HG03432 (cell line): ENCODE measurements around the gene MPDZ.

ENCODE experiments used
- ATAC-seq: cut with Tn5 transposase; IDR thresholded peaks from one replicate; pipeline ENCODE4 v1.9.1; 2021; ENCODE audit warnings: mild to moderate bottlenecking, moderate library complexity; ENCODE audit not compliant: unreplicated experiment

MPDZ gene

DNA sequence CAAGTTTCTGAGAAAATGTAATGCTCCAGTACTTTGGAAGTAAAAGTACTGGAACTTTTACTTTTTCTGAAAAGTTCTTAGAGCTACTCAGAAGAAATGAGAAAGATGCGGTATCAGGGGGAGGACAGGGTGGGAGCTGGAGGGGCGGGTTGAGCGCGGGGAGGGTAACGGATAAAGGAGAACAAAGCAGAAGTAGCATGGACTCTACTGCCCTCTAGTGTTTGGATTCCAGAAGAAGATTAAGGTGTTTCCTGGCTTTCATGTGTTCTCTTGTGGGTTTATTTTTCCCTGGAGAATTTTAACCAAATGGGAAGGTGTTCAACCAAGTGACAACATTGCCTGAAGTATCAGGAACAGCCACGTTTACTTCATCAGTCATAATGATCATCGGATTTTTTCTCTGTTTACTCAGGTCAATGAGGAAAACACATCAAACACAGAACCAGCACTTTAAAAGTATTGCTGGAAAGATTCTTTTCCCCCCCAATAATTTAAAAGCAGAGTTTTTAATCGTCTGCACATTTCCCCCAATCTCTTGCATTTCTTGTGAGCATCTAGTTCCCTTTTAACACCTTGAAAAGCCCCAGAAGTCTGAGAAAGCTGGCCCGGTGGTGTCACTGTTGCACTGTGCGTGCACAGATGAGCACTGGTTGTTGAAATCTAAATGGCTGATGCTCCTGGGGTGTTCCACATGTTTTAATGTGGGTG, 190.6 kb downstream of the MPDZ start:
- ATAC-seq, result no peak

DNA sequence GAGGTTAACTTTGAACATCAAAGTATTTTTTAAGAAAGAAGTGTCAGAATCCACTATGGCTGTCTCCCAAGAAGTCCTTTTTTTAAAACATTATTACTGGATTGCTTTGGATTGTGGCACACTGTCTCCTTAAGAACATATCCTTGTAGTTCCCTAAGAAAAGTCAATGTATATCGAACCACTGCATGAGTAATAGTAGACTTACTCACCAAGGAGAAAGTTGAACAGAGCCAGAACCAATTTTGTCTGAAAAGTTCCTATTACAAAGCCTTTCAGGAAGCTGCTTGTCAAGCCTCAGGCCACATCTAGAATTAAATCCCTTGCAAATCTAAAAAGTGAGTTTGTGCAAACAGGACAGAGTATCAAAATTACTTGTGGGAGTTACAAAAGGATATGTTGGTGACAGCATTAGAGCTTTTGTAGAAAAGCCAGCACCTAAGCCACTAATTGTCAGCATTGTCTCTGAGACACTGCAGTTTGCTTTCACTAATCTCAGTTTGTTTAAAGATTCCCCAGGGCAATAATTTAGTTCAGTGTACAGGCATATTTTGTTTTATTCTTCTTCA, 195.4 kb downstream of the MPDZ start:
- no peak for ATAC-seq

- ATAC-seq, result no peak
Observed at GRCh38 chr9:13083366-13083765, 196.1 kb downstream of the MPDZ start.

GRCh38 chr9:13082796-13083195, 196.7 kb downstream of the MPDZ start:
- no peak for ATAC-seq

- no peak for ATAC-seq
Observed at GRCh38 chr9:13078164-13078563, 201.3 kb downstream of the MPDZ start.

- ATAC-seq, result no peak
Observed at GRCh38 chr9:13076616-13077015, 202.9 kb downstream of the MPDZ start.

- no peak for ATAC-seq
Observed at GRCh38 chr9:13071921-13072320, 207.6 kb downstream of the MPDZ start.

- ATAC-seq, result no peak
Observed at GRCh38 chr9:13070612-13071595, 208.6 kb downstream of the MPDZ start.

DNA sequence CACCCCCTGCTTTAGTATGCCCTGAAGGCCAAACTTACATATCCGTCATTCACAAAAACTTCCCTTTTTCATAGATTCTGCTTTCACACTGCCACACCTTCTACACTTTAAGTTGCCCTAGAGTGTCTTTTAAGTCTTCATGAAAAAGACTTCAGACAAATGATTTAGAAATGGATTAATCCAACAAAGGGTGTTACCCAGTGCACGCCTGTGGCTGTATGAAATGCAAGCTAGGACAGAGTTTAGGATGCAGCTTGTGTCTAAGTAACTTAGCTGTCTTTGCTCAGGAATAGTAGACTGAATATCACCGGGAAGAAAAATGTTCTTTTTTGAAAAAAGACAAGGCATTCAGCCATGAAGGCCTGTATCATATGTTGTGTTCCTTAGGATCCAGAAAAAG, 210.0 kb downstream of the MPDZ start:
- ATAC-seq, result no peak

DNA sequence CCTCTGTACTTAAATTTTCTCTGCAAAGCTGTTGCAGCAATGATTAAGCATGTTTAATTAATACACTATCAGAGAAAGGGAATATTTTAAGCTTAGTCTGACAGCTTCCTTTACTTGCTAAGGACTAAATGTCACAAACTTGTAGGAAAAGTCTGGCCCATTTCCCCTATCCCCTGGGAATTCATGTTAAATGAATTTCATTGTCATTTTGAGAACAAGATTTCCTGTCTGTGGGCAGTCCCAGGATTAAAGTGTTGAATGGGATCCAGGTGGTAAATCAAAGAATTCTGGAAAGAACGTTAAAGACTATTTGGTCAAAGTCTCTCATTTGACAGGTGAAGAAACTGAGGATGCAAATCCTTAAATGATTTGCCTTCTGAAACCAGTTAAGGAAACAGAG, 214.8 kb downstream of the MPDZ start:
- no peak for ATAC-seq

- ATAC-seq, result no peak
Observed at GRCh38 chr9:13063880-13064459, 215.5 kb downstream of the MPDZ start.

- no peak for ATAC-seq
Observed at GRCh38 chr9:13061390-13061789, 218.1 kb downstream of the MPDZ start.
